Transverse colon (tissue), 4 donors: ENCODE data around the gene GNAL. TPM values are rescaled to one million over a fixed set of nuclear protein-coding genes. Genes with fewer than 3 reads are reported as not detected.

Source experiments
- DNase-seq: peaks from one replicate; pipeline ENCODE4 v3.0.0-alpha.2; 2019
- H3K27ac ChIP-seq, 4 donors: fragments of 200-600 bp; sonication (generic); 2 replicates each; pipeline ENCODE4 v1.5.1; 2016 to 2018; ENCODE audit warnings: inconsistent platforms in 4 of 4
- H3K27me3 ChIP-seq: fragments of 200-600 bp; sonication (generic); 2 replicates; pipeline ENCODE4 v1.5.1; 2017; ENCODE audit warnings: inconsistent platforms
- H3K36me3 ChIP-seq, 4 donors: fragments of 200-600 bp; sonication (generic); 2 replicates each; pipeline ENCODE4 v1.5.1; 2017 to 2019; ENCODE audit warnings: inconsistent platforms in 4 of 4
- H3K4me1 ChIP-seq, 4 donors: fragments of 200-600 bp; sonication (generic); 2 replicates each; pipeline ENCODE4 v1.5.1; 2017 to 2020; ENCODE audit warnings: inconsistent platforms in 4 of 4
- H3K4me3 ChIP-seq, 4 donors: fragments of 200-600 bp; sonication (generic); 1 replicate in 1 of 4; 2 replicates in 3 of 4; pipeline versions ENCODE4 v1.5.1 to v1.6.1; 2017 to 2019; ENCODE audit warnings: inconsistent platforms in 4 of 4
- H3K9me3 ChIP-seq, 2 donors: fragments of 200-600 bp; sonication (generic); 2 replicates each; pipeline ENCODE4 v1.5.1; 2017 to 2019; ENCODE audit warnings: inconsistent platforms in 2 of 2
- EP300 ChIP-seq: sonication (generic); formaldehyde crosslinking; IDR thresholded peaks from one replicate; pipeline ENCODE4 v1.6.1; 2017; ENCODE audit warnings: antibody characterized with exemption, low read depth
- POLR2A ChIP-seq: fragments of 450-650 bp; IDR thresholded peaks from one replicate; pipeline ENCODE4 v1.6.1; 2016; ENCODE audit warnings: antibody characterized with exemption, mild to moderate bottlenecking, moderate library complexity
- POLR2AphosphoS5 ChIP-seq, 3 donors: sonication (generic); formaldehyde crosslinking; IDR thresholded peaks; one replicate each; pipeline ENCODE4 v1.6.1; 2016; ENCODE audit warnings: antibody characterized with exemption in 3 of 3
- WGBS, 2 donors: methylation state at CpG; one replicate each; pipeline ENCODE4 v1.1.5; 2018; ENCODE audit warnings: low coverage in 1 of 2; 5-methylcytosine and 5-hydroxymethylcytosine counted together
- in situ Hi-C, 4 donors: fragments of 200-750 bp; cut with MboI; loops; one replicate each; pipeline versions ENCODE4 v1.15.0 to v1.15.1; 2017; ENCODE audit warnings: low sequenced_read_pairs in 3 of 4, low pct_ligation_motif_present in 1 of 4, low pct_unique_long_range_greater_than_20kb in 1 of 4
- intact Hi-C: fragments of 100-400 bp; cut with DNase I; formaldehyde crosslinking; loops from one replicate; pipeline ENCODE4 v1.15.1; 2023; ENCODE audit warnings: low total_unique reads
- total RNA-seq, 4 donors: library from RNA; depleted of rRNA; stranded (reverse); fragments of >200 nt; gene quantifications; one replicate each; pipeline ENCODE4 v1.1.0, GENCODE V29; 2016
- TF ChIP-seq, protein P1 (sequence below), 5 experiments: fragments of 200-600 bp in 3 of 5; fragments of 450-650 bp in 2 of 5; sonication (generic) in 3 of 5; IDR thresholded peaks; 1 replicate in 2 of 5; 2 replicates in 3 of 5; pipeline ENCODE4 v1.5.1; 2016 to 2017; ENCODE audit warnings: antibody characterized with exemption in 5 of 5, inconsistent platforms in 3 of 5, mild to moderate bottlenecking in 2 of 5, moderate library complexity in 1 of 5

GNAL gene
- total RNA-seq, 4 donors from 2014 or later: 2.9 to 7.4 (median 7.2) TPM

DNA sequence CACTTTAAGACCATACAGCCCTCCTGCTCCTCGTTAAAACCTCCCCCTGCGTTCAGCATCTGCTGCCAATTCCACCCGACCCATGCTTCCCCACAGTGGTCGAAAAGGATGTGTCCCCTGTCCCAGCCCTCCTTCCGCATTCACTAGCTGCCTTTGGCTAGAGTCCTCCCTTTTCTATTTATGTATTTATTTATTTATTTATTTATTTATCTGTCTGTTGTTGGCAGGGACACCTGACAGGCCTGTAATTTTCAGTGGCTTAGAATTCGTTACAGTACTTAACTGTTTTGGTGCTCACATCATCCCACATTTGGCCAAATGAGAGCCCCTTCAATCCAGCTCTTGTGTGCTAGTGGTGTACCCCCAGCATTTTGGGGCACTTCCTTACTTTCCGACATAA is 50.8 kb downstream of the GNAL start:
- whole genome bisulfite sequencing, 2 donors: 78 to 83% methylated on average over 7 of the region's 7 CpGs
- no peaks in the 10 kb centered on the region for H3K9me3 ChIP-seq
- H3K27ac ChIP-seq: no peak overlapping the region
- TF ChIP-seq POLR2AphosphoS5 (IDR thresholded peaks at IDR 0.05) (no peak), EP300 (no peak), POLR2A (no peak)
- TF ChIP-seq, protein P1, sequence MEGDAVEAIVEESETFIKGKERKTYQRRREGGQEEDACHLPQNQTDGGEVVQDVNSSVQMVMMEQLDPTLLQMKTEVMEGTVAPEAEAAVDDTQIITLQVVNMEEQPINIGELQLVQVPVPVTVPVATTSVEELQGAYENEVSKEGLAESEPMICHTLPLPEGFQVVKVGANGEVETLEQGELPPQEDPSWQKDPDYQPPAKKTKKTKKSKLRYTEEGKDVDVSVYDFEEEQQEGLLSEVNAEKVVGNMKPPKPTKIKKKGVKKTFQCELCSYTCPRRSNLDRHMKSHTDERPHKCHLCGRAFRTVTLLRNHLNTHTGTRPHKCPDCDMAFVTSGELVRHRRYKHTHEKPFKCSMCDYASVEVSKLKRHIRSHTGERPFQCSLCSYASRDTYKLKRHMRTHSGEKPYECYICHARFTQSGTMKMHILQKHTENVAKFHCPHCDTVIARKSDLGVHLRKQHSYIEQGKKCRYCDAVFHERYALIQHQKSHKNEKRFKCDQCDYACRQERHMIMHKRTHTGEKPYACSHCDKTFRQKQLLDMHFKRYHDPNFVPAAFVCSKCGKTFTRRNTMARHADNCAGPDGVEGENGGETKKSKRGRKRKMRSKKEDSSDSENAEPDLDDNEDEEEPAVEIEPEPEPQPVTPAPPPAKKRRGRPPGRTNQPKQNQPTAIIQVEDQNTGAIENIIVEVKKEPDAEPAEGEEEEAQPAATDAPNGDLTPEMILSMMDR (IDR thresholded peaks at IDR 0.05): no peak
- H3K4me3 ChIP-seq: no peak overlapping the region
- no peaks in the 10 kb centered on the region for H3K4me1 ChIP-seq
- H3K36me3 ChIP-seq: no peaks in the 10 kb centered on the region
- H3K27me3 ChIP-seq: peaks cover 4% of the 10 kb centered on the region
- intact Hi-C loops (no loop called here), in situ Hi-C loops (loop anchor here (10.0 to 25.0 kb wide), 2 partner anchors 295 to 297 kb away; no protein-coding TSS in a partner anchor)
- no peak for DNase-seq

DNA sequence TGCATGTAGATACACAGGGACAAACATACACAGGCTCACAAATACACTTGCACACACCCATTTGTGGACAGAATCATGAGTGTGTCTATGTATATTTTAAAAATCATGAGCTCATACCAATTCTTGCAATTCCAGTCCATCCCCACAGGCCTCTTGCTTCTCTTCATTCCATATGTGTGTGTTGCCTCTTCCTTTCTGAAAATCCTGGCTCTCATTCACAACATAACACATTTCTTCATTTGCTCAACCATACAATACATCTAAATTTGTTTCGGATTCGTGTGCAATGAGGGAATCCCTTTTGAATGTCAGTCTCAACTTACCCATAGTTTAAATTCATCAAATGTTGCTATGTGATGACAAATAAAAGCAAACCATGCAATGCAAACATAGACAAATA is 51.4 kb downstream of the GNAL start:
- TF ChIP-seq POLR2AphosphoS5 (IDR thresholded peaks at IDR 0.05) (no peak), POLR2A (no peak), EP300 (no peak)
- TF ChIP-seq, protein P1 (IDR thresholded peaks at IDR 0.05): no peak
- Histone ChIP-seq H3K4me3 (no peak overlapping the region), H3K36me3 (no peaks in the 10 kb centered on the region), H3K9me3 (no peaks in the 10 kb centered on the region), H3K27ac (no peak overlapping the region), H3K27me3 (peaks cover 4% of the 10 kb centered on the region), H3K4me1 (no peaks in the 10 kb centered on the region)
- in situ Hi-C loops: loop anchor here in 3 of 4 donors (25.0 kb wide), 1 partner anchor 297 kb away; no protein-coding TSS in a partner anchor
- intact Hi-C loops: no loop called here
- no peak for DNase-seq
- 90 to 91% methylated on average over 2 of the region's 2 CpGs for WGBS, 2 donors

DNA sequence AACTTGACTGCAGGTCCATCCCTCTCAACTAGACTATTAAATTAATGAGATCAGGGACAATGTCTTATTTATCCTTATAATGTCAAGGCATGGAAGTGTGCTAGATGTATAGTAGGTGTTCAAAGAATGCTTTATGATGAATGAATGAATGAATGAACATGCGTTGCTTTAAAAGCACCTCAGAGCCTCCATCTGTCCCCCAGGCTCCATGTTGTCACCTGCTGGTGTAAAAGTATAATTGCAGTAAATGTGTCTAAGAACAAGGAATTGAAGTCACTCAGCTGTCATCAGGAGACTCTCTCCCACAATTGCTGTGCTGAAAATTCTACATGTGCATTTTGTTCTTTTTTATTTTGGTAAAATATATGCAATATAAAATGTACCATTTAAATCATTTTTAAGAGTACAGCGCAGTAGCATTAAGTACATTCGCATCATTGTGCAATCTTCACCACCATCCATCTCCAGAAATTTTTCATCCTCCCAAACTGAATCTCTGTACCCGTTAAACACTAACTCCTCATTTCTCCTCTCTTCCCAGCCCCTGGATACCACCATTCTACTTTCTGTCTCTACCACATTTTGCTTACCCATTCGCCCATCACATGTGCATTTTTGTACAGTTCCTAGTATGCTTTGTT is 52.6 kb downstream of the GNAL start:
- Histone ChIP-seq H3K27me3 (peaks cover 4% of the 10 kb centered on the region), H3K4me1 (no peaks in the 10 kb centered on the region), H3K36me3 (no peaks in the 10 kb centered on the region), H3K27ac (no peak overlapping the region), H3K9me3 (no peaks in the 10 kb centered on the region), H3K4me3 (no peak overlapping the region)
- DNase-seq: no peak
- TF ChIP-seq, protein P1 (IDR thresholded peaks at IDR 0.05): peak; percentile 24 to 50 (median 48)
- no peak for TF ChIP-seq EP300
- WGBS, 2 donors: 73% methylated on average over 5 of the region's 5 CpGs
- in situ Hi-C loops (loop anchor here in 3 of 4 donors (25.0 kb wide), 1 partner anchor 296 kb away; no protein-coding TSS in a partner anchor), intact Hi-C loops (no loop called here)

DNA sequence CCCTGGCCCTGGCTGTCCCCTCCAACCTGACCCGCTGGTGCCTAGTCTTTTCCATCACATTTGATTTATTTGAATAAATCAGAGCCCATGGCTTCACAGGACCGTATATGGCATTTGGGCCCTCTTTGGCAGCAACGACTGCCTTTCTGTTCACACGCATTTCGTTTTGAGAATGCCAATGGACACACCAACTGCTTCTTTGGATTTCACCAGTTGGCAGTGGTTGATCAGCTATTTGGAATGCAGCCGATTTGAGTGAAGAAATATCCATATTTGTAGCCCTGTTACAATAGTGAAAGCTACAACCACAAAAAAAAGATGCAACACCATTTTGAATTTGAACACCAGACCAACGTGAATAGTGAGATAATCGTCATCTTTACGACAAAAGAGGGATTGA is 56.5 kb downstream of the GNAL start:
- intact Hi-C loops: no loop called here
- no peaks in the 10 kb centered on the region for H3K4me1 ChIP-seq
- no peak overlapping the region for H3K4me3 ChIP-seq
- no peaks in the 10 kb centered on the region for H3K9me3 ChIP-seq
- in situ Hi-C loops: loop anchor here in 3 of 4 donors (25.0 kb wide), 1 partner anchor 292 kb away; no protein-coding TSS in a partner anchor
- DNase-seq: no peak
- WGBS, 2 donors: 75 to 87% methylated on average over 8 to 9 of the region's 9 CpGs
- H3K27me3 ChIP-seq: peaks cover 19% of the 10 kb centered on the region
- no peaks in the 10 kb centered on the region for H3K36me3 ChIP-seq
- TF ChIP-seq EP300: no peak
- TF ChIP-seq, protein P1 (IDR thresholded peaks at IDR 0.05): no peak
- no peak for TF ChIP-seq POLR2A
- H3K27ac ChIP-seq: no peak overlapping the region
